SK-N-SH (cell line): ENCODE measurements around the gene NCAPH2.

Experiments used
- CHD2 ChIP-seq: fragments of 150-350 bp; IDR thresholded peaks from 2 replicates; pipeline ENCODE4 v1.6.1; 2018; ENCODE audit warnings: low read length; ENCODE audit not compliant: partially characterized antibody
- CTCF ChIP-seq: fragments of 200-600 bp; sonication (generic); IDR thresholded peaks from 2 replicates; pipeline ENCODE4 v1.6.1; 2017; ENCODE audit warnings: antibody characterized with exemption, mild to moderate bottlenecking, moderate library complexity
- EP300 ChIP-seq, 2 experiments: IDR thresholded peaks; 2 replicates each; pipeline versions ENCODE4 v1.4.0 to v1.6.1; 2012; ENCODE audit warnings: borderline replicate concordance in 1 of 2, low read depth in 1 of 2, low read length in 1 of 2
- EZH2phosphoT487 ChIP-seq: fragments of 200-600 bp; sonication (generic); IDR thresholded peaks from 2 replicates; pipeline ENCODE4 v1.6.1; 2017; ENCODE audit warnings: low read depth, mixed run types, mild to moderate bottlenecking, antibody characterized with exemption, moderate library complexity, borderline replicate concordance
- FOXM1 ChIP-seq: IDR thresholded peaks from 2 replicates; pipeline ENCODE4 v1.4.0; 2012; ENCODE audit warnings: low read depth, mild to moderate bottlenecking
- GABPA ChIP-seq: IDR thresholded peaks from 2 replicates; pipeline ENCODE4 v1.4.0; 2012; ENCODE audit warnings: low read depth, mild to moderate bottlenecking
- GATA2 ChIP-seq: sonication (generic); formaldehyde crosslinking; IDR thresholded peaks from 2 replicates; pipeline ENCODE4 v1.5.0; 2020; ENCODE audit warnings: mild to moderate bottlenecking, missing genetic modification reagents
- NRF1 ChIP-seq: IDR thresholded peaks from 2 replicates; pipeline ENCODE4 v1.6.1; 2012; ENCODE audit warnings: low read depth, mild to moderate bottlenecking, low read length
- RAD21 ChIP-seq: IDR thresholded peaks from 2 replicates; pipeline ENCODE4 v1.6.1; 2012; ENCODE audit warnings: mild to moderate bottlenecking, low read length
- RCOR1 ChIP-seq: fragments of 150-350 bp; IDR thresholded peaks from 2 replicates; pipeline ENCODE4 v1.6.1; 2017; ENCODE audit warnings: antibody characterized with exemption, low read length
- REST ChIP-seq: IDR thresholded peaks from 2 replicates; pipeline ENCODE4 v1.6.1; 2012; ENCODE audit warnings: mild to moderate bottlenecking, low read depth, low read length, moderate library complexity
- TF ChIP-seq, protein P1 (sequence below): IDR thresholded peaks from 2 replicates; pipeline ENCODE4 v1.4.0; 2012; ENCODE audit warnings: low read depth, borderline replicate concordance

DNA sequence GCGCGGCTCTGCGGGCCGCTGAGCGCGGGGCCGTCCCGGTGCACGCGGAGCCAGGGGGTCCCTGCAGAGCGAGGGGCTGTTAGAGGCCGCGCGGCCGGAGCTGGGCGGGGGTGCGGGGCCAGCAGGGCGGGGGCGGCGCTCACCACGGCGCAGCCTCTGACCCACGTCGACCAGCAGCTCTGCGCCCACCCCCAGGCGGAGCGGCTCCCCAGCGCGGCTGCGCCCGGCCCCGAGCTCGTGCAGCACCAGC is 17.8 kb downstream of the NCAPH2 start:
- TF ChIP-seq CTCF (no peak), EP300 (IDR thresholded peaks at IDR 0.05; ENCODE audit: borderline replicate concordance in 1 of 2, low read depth in 1 of 2, low read length in 1 of 2) (no peak), GATA2 (CRISPR knock-in tag) (no peak), EZH2phosphoT487 (no peak), NRF1 (0 out of 2 replicates have a peak, but pooled peaks have one; percentile 11), GABPA (no peak), REST (no peak), FOXM1 (no peak), RCOR1 (no peak), RAD21 (no peak), CHD2 (no peak)
- TF ChIP-seq, protein P1, sequence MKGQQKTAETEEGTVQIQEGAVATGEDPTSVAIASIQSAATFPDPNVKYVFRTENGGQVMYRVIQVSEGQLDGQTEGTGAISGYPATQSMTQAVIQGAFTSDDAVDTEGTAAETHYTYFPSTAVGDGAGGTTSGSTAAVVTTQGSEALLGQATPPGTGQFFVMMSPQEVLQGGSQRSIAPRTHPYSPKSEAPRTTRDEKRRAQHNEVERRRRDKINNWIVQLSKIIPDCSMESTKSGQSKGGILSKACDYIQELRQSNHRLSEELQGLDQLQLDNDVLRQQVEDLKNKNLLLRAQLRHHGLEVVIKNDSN, result no peak
